DLD1 (cell line): ENCODE data around the gene CTNNA1.
"Not testable (repeated sequence)": the region's sequence is repeated elsewhere in the genome, so short reads cannot be mapped to it uniquely, and the experiment has no call there.

Experiments used
- in situ Hi-C: cut with HindIII; loops from 2 replicates; pipeline ENCODE4 v1.10.0; 2017; ENCODE audit warnings: low sequenced_read_pairs

CTNNA1 gene

GRCh38 chr5:138752951-138753793 lies at the start of gene CTNNA1:
Gene CTNNA1 (plus strand): TSS chr5:138753425. CDS start chr5:138781925, 28,500 bp downstream.
- in situ Hi-C loops, result no loop called here

GRCh38 chr5:138703777-138704176 lies 49.4 kb upstream of the CTNNA1 start:
- in situ Hi-C loops, result not testable (repeated sequence)

GRCh38 chr5:138705007-138705406 lies 48.2 kb upstream of the CTNNA1 start:
- in situ Hi-C loops, result no loop called here

- in situ Hi-C loops, result no loop called here
Observed at GRCh38 chr5:138705567-138705966, 47.7 kb upstream of the CTNNA1 start.

- in situ Hi-C loops, result no loop called here
Observed at GRCh38 chr5:138706655-138707480, 46.4 kb upstream of the CTNNA1 start.

GRCh38 chr5:138708791-138709190 lies 44.4 kb upstream of the CTNNA1 start:
- in situ Hi-C loops, result no loop called here

- in situ Hi-C loops, result no loop called here
Observed at GRCh38 chr5:138709202-138709601, 44.0 kb upstream of the CTNNA1 start.

GRCh38 chr5:138711087-138711486 lies 42.1 kb upstream of the CTNNA1 start:
- in situ Hi-C loops, result no loop called here

- in situ Hi-C loops, result no loop called here
Observed at GRCh38 chr5:138711811-138712210, 41.4 kb upstream of the CTNNA1 start.

GRCh38 chr5:138712324-138712723 lies 40.9 kb upstream of the CTNNA1 start:
- in situ Hi-C loops, result no loop called here

- in situ Hi-C loops, result no loop called here
Observed at GRCh38 chr5:138712791-138713190, 40.4 kb upstream of the CTNNA1 start.

GRCh38 chr5:138713247-138713646 lies 40.0 kb upstream of the CTNNA1 start:
- in situ Hi-C loops, result no loop called here

- in situ Hi-C loops, result no loop called here
Observed at GRCh38 chr5:138714694-138715093, 38.5 kb upstream of the CTNNA1 start.

GRCh38 chr5:138715931-138716432 lies 37.2 kb upstream of the CTNNA1 start:
- in situ Hi-C loops, result not testable (repeated sequence)

- in situ Hi-C loops, result no loop called here
Observed at GRCh38 chr5:138716456-138716924, 36.7 kb upstream of the CTNNA1 start.

- in situ Hi-C loops, result no loop called here
Observed at GRCh38 chr5:138717399-138717798, 35.8 kb upstream of the CTNNA1 start.

GRCh38 chr5:138719811-138720210 lies 33.4 kb upstream of the CTNNA1 start:
- in situ Hi-C loops, result no loop called here

- in situ Hi-C loops, result no loop called here
Observed at GRCh38 chr5:138720840-138721239, 32.4 kb upstream of the CTNNA1 start.

- in situ Hi-C loops, result no loop called here
Observed at GRCh38 chr5:138721979-138722378, 31.2 kb upstream of the CTNNA1 start.

GRCh38 chr5:138722544-138723177 lies 30.6 kb upstream of the CTNNA1 start:
- in situ Hi-C loops, result no loop called here
